GM18511 (cell line): ENCODE results near the gene GALNT13.

ENCODE experiments used
- ATAC-seq: cut with Tn5 transposase; IDR thresholded peaks from one replicate; pipeline ENCODE4 v1.9.1; 2021; ENCODE audit warnings: mild to moderate bottlenecking, moderate library complexity; ENCODE audit not compliant: unreplicated experiment

GALNT13 gene

GRCh38 chr2:154394600-154394999 is 522.9 kb downstream of the GALNT13 start:
- no peak for ATAC-seq

- no peak for ATAC-seq
These were observed 529.0 kb downstream of the GALNT13 start for GRCh38 chr2:154400563-154401290.

- ATAC-seq = peak; percentile 85
These were observed 530.5 kb downstream of the GALNT13 start for GRCh38 chr2:154402213-154402612.

GRCh38 chr2:154403242-154403790 is 531.6 kb downstream of the GALNT13 start:
- ATAC-seq = no peak

- no peak for ATAC-seq
These were observed 537.1 kb downstream of the GALNT13 start for GRCh38 chr2:154408786-154409185.

- no peak for ATAC-seq
These were observed 550.5 kb downstream of the GALNT13 start for GRCh38 chr2:154422251-154422650.

DNA sequence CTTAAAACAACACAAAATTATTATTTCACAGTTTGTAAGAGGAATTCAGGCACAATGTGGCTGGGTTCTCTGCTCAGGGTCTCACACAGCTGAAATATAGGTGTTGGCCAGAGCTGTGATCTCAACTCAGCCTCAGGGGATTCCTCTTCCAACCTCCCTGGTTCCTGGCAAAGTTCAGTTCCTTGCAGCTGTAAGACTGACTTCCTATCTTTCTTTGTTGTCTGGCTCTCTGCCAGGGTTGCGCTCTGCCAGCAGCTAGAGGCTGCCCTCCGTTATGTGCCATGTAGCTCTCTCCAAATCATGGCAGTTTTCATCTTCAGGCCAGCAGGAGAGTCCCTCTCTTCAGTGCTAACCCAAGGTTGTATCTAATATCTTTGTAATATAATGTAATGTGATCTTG is 554.3 kb downstream of the GALNT13 start:
- ATAC-seq = no peak

- ATAC-seq = no peak
These were observed 555.7 kb downstream of the GALNT13 start for GRCh38 chr2:154427453-154427852.

DNA sequence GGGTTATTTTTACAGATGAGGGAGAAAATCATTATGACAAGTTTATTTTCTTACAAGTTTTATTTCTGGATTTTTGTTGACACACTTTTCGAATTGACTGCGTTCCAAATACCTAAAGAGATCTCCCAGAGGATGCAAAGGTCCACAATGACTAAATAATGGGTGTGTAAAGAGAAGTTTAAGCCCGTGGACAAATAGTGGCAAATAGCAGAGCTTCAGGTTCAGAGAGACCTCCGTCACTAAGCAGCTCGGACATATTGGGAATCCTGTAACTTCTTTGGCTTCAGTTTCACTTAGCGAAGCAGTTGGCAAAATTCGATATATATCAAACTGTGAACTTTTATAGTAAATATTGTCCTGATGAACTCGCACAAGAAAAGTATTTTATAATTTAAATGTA is 556.3 kb downstream of the GALNT13 start:
- ATAC-seq = no peak

DNA sequence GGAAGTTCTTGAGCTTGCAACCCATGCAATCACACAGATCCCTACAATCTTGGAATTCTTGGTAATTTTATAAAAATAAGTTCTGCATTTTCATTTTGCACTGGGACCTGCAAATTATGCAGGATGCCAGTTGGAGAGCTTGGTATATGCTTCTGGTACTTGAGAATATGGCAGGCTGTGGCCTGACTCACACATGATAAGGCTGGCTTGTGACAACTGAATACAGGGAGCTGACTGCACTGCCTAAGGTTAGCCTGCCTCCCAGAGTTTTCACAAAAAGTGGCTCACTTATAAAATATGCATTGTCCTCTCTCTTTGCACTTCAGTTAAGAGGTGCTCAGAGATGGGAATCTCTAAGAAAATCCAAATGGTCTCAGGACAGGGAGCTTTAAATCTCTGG is 561.3 kb downstream of the GALNT13 start:
- ATAC-seq = no peak

- no peak for ATAC-seq
These were observed 565.4 kb downstream of the GALNT13 start for GRCh38 chr2:154437104-154437503.

GRCh38 chr2:154439156-154439555 is 567.4 kb downstream of the GALNT13 start:
- ATAC-seq = no peak

DNA sequence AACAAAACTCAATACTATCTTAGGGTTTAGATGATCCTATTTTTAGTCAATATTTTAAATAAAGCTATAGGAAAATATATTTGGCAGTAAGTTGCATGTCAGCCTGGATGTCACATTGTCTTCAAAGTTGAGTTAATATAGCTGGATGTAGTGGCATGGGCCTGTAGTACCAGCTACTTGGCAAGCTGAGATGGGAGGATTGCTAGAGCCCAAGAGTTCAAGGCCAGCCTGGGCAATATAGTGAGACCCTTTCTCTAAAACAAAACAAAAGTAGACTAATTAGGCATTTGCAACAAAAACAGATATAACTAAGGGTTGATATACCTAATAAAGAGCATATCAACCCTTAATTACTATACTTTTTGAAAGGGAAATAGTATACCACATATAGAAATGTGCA is 572.2 kb downstream of the GALNT13 start:
- no peak for ATAC-seq

GRCh38 chr2:154446324-154446723 is 574.6 kb downstream of the GALNT13 start:
- no peak for ATAC-seq

DNA sequence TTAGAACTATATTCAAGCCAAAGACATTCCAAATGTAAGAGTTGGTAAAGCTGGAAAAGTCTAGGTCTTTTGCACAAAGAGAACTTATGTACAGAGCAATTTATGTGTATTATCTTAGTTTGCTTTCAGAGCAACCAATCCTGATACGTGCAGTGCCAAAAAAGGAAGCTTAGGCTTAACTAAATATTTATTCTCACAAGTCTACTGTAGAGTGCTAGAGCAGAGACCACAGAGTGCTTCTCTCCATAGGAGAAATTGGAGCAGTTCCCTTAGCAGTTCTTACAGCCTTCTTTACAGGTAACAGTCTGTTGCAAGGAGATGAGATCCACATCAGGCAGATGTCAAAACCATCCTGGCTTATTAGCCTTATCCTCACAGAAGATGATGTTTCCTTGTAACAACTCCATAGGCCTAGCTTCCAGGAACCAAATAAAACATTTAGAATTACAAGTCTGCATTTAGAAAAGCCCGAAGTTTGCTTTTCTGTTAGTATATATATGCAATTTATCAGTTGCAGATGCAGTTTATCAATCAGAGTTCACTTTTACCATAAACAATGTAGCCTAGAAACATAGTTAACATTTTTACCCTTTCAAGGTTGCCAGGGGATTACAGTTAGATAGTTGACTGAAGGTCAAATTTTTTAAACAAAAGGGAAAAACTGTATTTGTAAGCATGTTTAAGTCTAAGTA is 576.2 kb downstream of the GALNT13 start:
- no peak for ATAC-seq

DNA sequence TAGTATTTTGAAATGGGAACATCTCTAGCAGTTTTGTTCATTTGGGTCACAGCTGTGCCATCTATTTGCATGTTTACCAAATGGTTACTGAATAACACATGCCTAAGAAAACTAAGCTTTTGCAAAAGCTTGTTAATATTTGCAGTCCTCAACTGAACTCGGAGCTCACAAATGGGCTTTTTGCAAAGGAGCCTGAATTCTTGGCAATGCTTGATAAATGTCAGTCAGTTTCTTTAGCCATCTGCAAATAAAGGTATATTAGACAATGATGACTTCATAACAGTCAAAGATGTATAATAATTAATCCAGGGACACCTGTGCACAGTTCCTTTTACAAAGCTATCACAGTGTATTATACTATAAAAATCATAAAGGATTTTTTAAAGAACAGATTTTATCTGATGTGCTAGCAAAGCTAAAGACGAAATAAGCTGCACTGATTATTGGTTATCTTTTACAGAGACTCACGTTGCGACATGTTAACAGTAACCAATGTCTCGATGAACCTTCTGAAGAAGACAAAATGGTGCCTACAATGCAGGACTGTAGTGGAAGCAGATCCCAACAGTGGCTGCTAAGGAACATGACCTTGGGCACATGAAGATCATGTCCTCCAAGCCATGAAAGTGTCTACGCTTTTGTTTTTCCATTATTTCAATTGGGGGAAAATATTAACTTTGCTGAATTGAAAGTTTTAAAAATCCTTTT is 578.4 kb downstream of the GALNT13 start:
- ATAC-seq = no peak

GRCh38 chr2:154452471-154452870 is 580.7 kb downstream of the GALNT13 start:
- peak; percentile 43 for ATAC-seq

DNA sequence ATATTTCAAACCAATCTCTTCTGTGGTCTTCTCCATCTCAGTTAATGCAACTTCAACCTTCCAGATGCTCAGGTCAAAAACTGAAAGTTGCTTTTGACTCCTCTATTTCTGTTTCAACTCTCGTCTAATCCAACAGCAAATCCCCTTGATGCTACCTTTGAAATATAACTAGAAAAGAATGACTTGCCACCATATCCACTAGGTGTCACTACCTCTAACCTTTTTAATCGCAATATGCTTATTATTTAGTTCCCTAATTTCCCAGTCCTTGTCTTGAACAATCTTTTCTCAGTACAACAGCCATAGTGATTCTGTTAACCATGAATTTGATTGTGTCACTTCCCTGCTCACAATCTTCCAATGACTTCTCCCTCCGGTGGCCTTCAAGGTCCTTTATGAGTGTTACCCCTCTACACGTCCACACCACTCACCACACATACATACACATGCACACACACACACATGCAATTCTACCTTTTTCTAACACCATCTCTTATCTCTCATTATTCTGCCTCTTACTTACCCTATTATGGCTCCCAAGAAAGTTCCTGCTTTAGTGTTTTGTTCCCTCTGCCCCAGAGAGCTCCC is 581.3 kb downstream of the GALNT13 start:
- ATAC-seq = peak; percentile 86

DNA sequence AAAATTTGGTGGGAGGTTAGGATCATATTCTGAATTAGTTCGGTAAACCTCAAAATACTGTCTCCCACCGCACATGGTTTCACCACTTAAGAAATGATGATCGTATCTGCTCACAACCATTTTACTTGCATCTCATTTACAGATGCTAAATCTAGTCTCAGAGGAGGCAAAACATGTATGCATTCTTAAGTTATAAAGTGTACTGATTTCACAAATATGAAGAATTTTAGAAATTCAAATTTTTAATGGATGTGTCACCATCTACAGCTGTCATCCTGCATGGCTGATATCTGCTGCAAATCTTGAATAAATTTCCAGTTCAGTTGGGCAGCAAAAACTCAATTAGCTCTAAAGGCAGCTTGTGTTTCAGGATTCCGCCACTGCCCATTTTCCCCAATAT is 583.4 kb downstream of the GALNT13 start:
- ATAC-seq = no peak

DNA sequence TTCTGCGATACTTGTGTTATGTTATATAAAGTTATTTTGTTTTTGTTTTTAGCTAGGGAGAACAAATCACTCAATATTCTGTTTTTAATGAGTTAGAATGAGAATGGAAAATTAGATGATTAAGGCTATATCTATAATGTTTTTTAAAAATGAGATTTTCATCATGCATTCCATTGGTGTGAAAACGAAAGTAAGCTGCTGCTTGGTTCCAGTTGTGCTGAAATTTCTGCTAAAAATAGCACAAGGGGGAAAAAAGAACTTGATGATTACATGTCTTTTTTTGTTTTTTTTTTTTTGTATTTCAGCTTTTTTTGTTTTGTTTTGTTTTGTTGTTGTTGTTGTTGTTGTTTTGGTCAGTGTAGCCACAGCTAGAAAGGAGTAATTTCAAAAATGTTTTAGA is 584.1 kb downstream of the GALNT13 start:
- ATAC-seq = no peak

- ATAC-seq = no peak
These were observed 585.6 kb downstream of the GALNT13 start for GRCh38 chr2:154457286-154457685.
